ENCODE data around the gene ZBTB7C. TPM values are rescaled to one million over a fixed set of nuclear protein-coding genes. Genes with fewer than 3 reads are reported as not detected.

ZBTB7C gene
- total RNA-seq, 1 donor from 2014 or later = 0.06 TPM

GRCh38 chr18:48154828-48155227 is 254.4 kb downstream of the ZBTB7C start:
- no peak for DNase-seq (ENCODE audit: extremely low read depth, low read depth, low spot score)

GRCh38 chr18:48153613-48154481 is 255.3 kb downstream of the ZBTB7C start:
- no peak for DNase-seq (ENCODE audit: extremely low read depth, low read depth, low spot score)

- no peak for DNase-seq (ENCODE audit: extremely low read depth, low read depth, low spot score)
These were observed 256.6 kb downstream of the ZBTB7C start for GRCh38 chr18:48152549-48152948.

- no peak for DNase-seq (ENCODE audit: extremely low read depth, low read depth, low spot score)
These were observed 257.6 kb downstream of the ZBTB7C start for GRCh38 chr18:48151421-48152065.

- DNase-seq (ENCODE audit: extremely low read depth, low read depth, low spot score) = no peak
These were observed 260.0 kb downstream of the ZBTB7C start for GRCh38 chr18:48149020-48149685.

- DNase-seq (ENCODE audit: extremely low read depth, low read depth, low spot score) = no peak
These were observed 266.2 kb downstream of the ZBTB7C start for GRCh38 chr18:48142994-48143393.

GRCh38 chr18:48142353-48142752 is 266.8 kb downstream of the ZBTB7C start:
- no peak for DNase-seq (ENCODE audit: extremely low read depth, low read depth, low spot score)

- no peak for DNase-seq (ENCODE audit: extremely low read depth, low read depth, low spot score)
These were observed 268.5 kb downstream of the ZBTB7C start for GRCh38 chr18:48140731-48141130.

GRCh38 chr18:48139431-48140347 is 269.5 kb downstream of the ZBTB7C start:
- DNase-seq (ENCODE audit: extremely low read depth, low read depth, low spot score) = no peak

GRCh38 chr18:48138660-48139430 is 270.3 kb downstream of the ZBTB7C start:
- no peak for DNase-seq (ENCODE audit: extremely low read depth, low read depth, low spot score)

GRCh38 chr18:48138210-48138609 is 271.0 kb downstream of the ZBTB7C start:
- DNase-seq (ENCODE audit: extremely low read depth, low read depth, low spot score) = no peak

- DNase-seq (ENCODE audit: extremely low read depth, low read depth, low spot score) = no peak
These were observed 271.7 kb downstream of the ZBTB7C start for GRCh38 chr18:48137374-48138081.

- DNase-seq (ENCODE audit: extremely low read depth, low read depth, low spot score) = no peak
These were observed 272.3 kb downstream of the ZBTB7C start for GRCh38 chr18:48136827-48137373.

- DNase-seq (ENCODE audit: extremely low read depth, low read depth, low spot score) = no peak
These were observed 272.9 kb downstream of the ZBTB7C start for GRCh38 chr18:48136051-48136826.

- no peak for DNase-seq (ENCODE audit: extremely low read depth, low read depth, low spot score)
These were observed 273.7 kb downstream of the ZBTB7C start for GRCh38 chr18:48135436-48135966.

- DNase-seq (ENCODE audit: extremely low read depth, low read depth, low spot score) = no peak
These were observed 274.6 kb downstream of the ZBTB7C start for GRCh38 chr18:48134609-48135008.

- DNase-seq (ENCODE audit: extremely low read depth, low read depth, low spot score) = no peak
These were observed 275.4 kb downstream of the ZBTB7C start for GRCh38 chr18:48133671-48134251.
